Stimulated activated CD4-positive, alpha-beta T cell treated with anti-CD3 and anti-CD28 coated beads, Interleukin-2, amount 100 ng/mL, for 48 hours (primary cell): Measurements from ENCODE around the gene BAAT.
"Not testable (repeated sequence)": the region's sequence is repeated elsewhere in the genome, so short reads cannot be mapped to it uniquely, and the experiment has no call there.

Source experiments
- DNase-seq, 2 donors: peaks; one replicate each; pipeline ENCODE4 v3.0.0-alpha.2; 2020

The BAAT gene

DNA sequence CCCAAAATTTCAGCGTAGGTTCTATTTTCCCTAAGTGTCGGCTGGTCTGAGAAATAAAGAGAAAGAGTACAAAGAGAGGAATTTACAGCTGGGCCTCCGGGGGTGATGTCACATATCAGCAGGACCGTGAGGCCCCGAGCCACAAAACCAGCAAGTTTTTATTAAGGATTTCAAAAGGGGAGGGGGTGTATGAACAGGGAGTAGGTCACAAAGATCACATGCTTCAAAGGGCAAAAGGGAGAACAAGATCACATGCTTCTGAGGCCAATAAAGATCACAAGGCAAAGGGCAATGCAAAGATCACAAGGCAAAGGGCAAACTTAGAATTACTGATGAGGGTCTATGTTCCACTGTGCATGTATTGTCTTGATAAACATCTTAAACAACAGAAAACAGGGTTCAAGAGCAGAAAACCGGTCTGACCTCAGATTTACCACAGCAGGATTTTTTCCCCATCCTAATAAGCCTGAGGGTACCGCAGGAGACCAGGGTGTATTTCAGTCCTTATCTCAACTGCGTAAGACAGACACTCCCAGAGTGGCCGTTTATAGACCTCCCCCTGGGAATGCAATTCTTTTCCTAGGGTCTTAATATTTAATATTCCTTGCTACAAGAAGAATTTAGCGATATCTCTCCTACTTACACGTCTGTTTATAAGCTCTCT lies at the start of gene BAAT:
Gene BAAT, minus strand, starts transcription at position 134 of the 664 bp plus-strand sequence. CDS start 13,602 bp downstream, outside the sequence.
- not testable (repeated sequence) for DNase-seq

DNA sequence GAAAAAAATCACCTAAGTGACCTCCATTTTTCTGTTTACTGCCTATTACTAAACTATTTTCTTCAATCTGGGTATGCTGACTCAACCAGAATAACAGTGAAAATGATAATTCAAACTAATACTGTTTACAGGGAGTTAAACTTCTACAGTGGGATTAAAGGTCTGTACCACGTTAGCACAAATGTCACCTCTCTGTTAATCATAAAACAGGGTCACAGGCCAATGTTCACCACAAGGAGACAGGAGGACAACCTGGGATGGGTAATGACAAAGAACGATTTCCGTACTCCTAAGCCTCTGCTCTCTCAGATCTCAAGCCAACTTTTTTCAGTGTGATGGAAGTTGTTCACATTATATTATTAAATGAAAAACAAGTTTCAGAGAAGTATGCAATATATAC lies 48.4 kb upstream of the BAAT start:
- DNase-seq, result no peak

GRCh38 chr9:101432740-101433139 lies 47.9 kb upstream of the BAAT start:
- DNase-seq, result no peak

DNA sequence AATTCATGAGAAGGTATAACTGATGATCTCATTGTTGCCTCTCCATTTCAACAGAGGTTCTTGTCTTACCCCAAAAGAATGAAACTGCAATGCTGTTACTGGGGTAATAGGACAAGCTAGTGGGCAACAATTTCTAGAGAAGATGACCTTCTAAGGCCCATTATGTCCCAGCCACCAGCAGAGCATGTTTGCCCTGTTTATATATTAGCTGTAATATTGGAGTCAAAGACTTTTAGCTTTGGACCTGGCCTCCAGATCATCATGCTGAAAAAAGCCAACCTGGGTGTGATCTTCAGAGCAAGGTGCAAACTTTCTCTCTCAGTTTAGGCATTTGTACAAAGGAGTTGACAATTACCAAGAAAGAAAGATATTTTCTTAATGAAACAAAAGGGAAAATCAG lies 47.4 kb upstream of the BAAT start:
- no peak for DNase-seq

GRCh38 chr9:101429736-101430135 lies 44.9 kb upstream of the BAAT start:
- DNase-seq, result no peak

GRCh38 chr9:101428909-101429308 lies 44.1 kb upstream of the BAAT start:
- DNase-seq, result no peak

GRCh38 chr9:101427957-101428655 lies 43.3 kb upstream of the BAAT start:
- no peak for DNase-seq

GRCh38 chr9:101427358-101427757 lies 42.6 kb upstream of the BAAT start:
- DNase-seq, result no peak

DNA sequence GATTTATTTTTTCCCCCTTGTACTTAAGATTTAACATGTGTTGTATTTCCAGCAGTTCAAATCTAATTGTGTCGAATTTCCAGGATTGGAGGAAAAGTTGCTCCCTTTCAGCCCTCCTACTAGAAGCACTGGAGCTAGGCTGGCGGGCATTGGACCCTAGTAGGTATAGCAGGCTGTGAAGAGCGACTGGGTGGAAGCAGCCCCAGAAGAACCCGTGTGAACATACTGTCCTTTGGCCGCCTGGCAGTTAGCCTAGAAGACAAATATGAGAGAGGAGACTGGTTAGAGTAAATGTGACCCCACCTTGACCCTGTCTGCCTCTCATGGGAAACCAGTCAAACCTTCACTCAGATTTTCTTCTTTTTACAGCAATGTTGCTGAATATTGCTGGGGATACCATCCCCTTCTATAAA lies 36.9 kb upstream of the BAAT start:
- no peak for DNase-seq

- no peak for DNase-seq
These were observed 35.1 kb upstream of the BAAT start for GRCh38 chr9:101419863-101420262.

DNA sequence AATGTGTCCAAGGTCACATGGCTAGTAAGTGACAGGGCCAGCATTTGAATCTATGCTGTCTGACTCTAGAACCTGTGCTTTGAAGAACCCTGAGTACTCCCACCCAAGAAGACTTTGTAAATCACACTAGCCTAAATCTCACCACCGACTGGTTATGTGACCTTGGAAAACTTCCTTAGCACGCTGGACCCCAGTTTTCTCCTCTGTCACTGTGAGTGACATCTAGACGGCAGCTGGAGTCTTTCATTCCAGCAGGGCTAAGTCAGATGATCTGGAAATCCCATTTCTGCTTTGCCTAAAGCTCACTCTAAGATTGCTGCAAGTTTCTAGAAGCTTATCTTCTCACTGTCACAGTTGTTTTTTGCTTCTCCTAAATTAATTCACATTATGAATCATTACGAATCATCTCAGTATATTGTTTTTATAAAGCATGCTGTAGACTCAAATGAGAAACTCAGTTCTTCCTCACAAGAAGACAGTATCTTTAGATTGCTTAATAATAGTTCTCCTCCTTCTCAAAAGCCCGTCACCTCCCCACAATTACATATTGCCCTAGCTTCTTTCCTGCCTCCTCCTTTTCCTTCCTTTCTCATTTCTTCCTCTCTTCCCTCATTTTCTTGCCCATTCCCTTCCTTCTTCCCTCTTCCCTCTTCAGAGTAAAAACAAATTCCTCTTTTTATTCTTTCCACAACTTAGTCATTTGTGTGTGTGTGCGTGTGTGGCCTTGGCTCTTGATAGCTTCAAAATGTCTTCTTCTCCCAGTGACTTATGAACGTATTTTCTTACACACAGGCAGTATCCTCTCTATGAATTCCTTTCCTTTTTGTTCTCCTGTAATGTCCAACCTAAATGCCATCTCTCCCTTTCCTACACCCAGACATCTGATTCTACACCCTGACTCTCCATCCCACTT lies 34.0 kb upstream of the BAAT start:
- DNase-seq, result no peak

- no peak for DNase-seq
These were observed 33.2 kb upstream of the BAAT start for GRCh38 chr9:101417977-101418376.

GRCh38 chr9:101417389-101417788 lies 32.6 kb upstream of the BAAT start:
- DNase-seq, result no peak

DNA sequence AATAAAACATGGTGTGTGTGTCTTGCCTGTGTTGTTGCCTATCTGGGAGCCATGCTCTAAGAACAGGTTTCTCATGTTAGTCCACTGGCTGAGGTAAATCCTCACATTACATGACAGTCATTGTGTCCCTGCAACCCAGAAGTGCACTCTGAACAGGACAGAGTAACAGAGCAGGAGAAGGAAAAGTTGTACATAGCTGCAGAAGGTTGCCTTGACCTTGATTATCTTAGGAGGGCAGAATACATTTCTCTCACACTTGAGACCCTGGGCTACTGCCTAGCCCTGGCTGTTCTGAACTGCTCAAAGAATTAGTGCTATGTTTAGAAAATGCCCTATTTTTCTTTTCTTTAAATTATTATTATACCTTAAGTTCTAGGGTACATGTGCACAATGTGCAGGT lies 30.8 kb upstream of the BAAT start:
- DNase-seq, result no peak

GRCh38 chr9:101414839-101415238 lies 30.0 kb upstream of the BAAT start:
- DNase-seq, result no peak

- DNase-seq, result no peak
These were observed 24.3 kb upstream of the BAAT start for GRCh38 chr9:101409079-101409477.

- no peak for DNase-seq
These were observed 23.7 kb upstream of the BAAT start for GRCh38 chr9:101408374-101409078.

DNA sequence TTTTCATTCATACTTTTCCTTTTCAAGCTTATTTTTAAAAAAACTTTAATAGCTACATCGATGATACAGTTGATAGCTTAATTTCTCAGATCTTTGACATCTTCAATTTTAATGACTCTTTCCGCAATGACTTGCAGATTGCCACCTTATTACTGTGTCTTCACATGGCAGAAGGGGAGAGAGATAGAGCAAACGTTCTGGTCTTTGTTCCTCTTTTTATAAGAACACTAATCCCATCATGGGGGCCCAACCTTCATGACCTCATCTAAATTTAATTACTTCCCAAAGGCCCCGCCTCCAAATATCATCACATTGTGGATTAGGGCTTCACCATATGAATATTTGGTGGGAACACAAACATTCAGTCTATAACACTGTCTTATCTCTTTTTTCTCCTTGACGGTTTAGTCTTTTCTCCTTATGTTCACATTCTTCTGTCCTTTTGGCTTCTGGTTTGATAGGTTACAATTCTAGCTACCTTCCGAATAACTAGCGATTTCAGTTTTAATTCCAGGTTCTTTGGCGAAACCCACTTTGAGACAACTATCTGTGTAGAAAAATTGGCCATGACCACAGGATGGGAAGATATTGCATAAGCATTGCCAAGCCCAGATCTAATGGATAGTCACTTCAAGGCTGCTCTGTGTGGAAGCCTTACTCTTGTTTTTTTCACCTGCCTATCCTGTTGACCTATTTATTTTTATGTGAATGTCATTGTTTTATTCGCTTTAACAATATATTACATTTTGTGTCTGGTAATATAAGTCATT lies 18.9 kb upstream of the BAAT start:
- DNase-seq, result no peak

DNA sequence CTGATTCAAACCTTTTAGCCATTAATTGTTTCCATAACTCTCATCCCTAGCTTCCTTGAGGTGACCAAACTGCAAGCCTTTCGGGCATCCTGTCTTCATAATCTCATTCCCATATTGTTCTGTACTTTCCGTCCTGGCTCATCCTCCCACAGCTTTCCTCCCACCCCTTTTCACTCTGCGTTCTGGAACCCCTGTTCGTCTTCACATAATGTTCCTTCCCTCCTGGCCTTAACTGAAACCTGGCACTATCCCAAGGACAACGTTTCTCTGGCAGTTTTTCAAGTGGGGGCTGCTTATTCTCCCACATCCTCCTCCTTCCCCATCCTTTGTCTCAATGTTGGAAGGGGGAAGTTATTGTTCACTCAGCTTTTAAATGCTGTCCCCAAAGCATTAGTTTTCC lies 15.3 kb upstream of the BAAT start:
- no peak for DNase-seq

- no peak for DNase-seq
These were observed 14.8 kb upstream of the BAAT start for GRCh38 chr9:101399643-101399970.

GRCh38 chr9:101398930-101399642 lies 14.3 kb upstream of the BAAT start:
- no peak for DNase-seq
